Esophagus muscularis mucosa (tissue), 4 donors: ENCODE measurements around the gene PSMD11. TPM values are rescaled to one million over a fixed set of nuclear protein-coding genes. Genes with fewer than 3 reads are reported as not detected.

Source experiments
- small RNA-seq, 3 donors: library from RNA; depleted of rRNA; stranded (forward); fragments of <200 nt; gene quantifications; one replicate each; pipeline ENCODE3, GENCODE V24; 2016
- total RNA-seq, 4 donors: library from RNA; depleted of rRNA; stranded (reverse); fragments of >200 nt; gene quantifications; one replicate each; pipeline versions ENCODE4 v1.1.0 to v1.2.1, GENCODE V29; 2016

PSMD11 gene
- total RNA-seq, 4 donors from 2014 or later = 39.9 to 70.2 (median 64.7) TPM

Small RNAs within 50 kb of the gene (small RNA-seq; reads per million reads assigned to genes)
- gene AC005899.2 (0 reads per million in 3 donors), gene AC005899.6 (0 reads per million in 3 donors), gene RF00019 (0 reads per million in 3 donors)

Other genes starting within 250 kb of the PSMD11 start
- gene RHBDL3, start 178.7 kb upstream of the PSMD11 start, total RNA-seq = 1 to 10 TPM in 2 of 4 donors, under 1 TPM in 2; 0.42 to 2.1 (median 1.0) TPM
- gene C17orf75, start 102.3 kb upstream of the PSMD11 start, total RNA-seq = 10 to 100 TPM in 1 of 4 donors, 1 to 10 TPM in 3; 9.1 to 11.6 (median 9.5) TPM
- 10 to 100 TPM; 68.1 to 92.1 (median 86.3) TPM for gene ZNF207, start 94.4 kb upstream of the PSMD11 start, total RNA-seq
- 1 to 10 TPM in 1 of 4 donors, under 1 TPM in 3; 0.33 to 1.2 (median 0.64) TPM for gene CDK5R1, start 42.5 kb downstream of the PSMD11 start, total RNA-seq